WERI-Rb-1 (cell line): ENCODE measurements around the gene CASQ2.

Source experiments
- DNase-seq: peaks from one replicate; pipeline ENCODE4 v3.0.0-alpha.2; 2020
- H3K27ac ChIP-seq: fragments of 250-450 bp; sonication (Bioruptor Pico); 2 replicates; pipeline ENCODE4 v1.5.1; 2020; ENCODE audit warnings: mild to moderate bottlenecking, moderate library complexity
- H3K27me3 ChIP-seq: fragments of 250-450 bp; sonication (Bioruptor Pico); 2 replicates; pipeline ENCODE4 v1.5.1; 2021; ENCODE audit warnings: mild to moderate bottlenecking, low read depth, moderate library complexity; ENCODE audit not compliant: insufficient read depth, severe bottlenecking
- H3K36me3 ChIP-seq: fragments of 250-450 bp; sonication (Bioruptor Pico); 2 replicates; pipeline ENCODE4 v1.5.1; 2020; ENCODE audit warnings: mild to moderate bottlenecking, moderate library complexity
- H3K4me3 ChIP-seq: 2 replicates; pipeline ENCODE4 v1.5.1; 2011; ENCODE audit warnings: low read depth, mild to moderate bottlenecking, control low read depth, low read length
- H3K9me3 ChIP-seq: fragments of 250-450 bp; sonication (Bioruptor Pico); 2 replicates; pipeline ENCODE4 v1.5.1; 2021; ENCODE audit warnings: mild to moderate bottlenecking, moderate library complexity; ENCODE audit not compliant: severe bottlenecking
- TF ChIP-seq, protein P1 (sequence below): IDR thresholded peaks from 2 replicates; pipeline ENCODE4 v1.5.1; 2011; ENCODE audit warnings: low read depth, mild to moderate bottlenecking, control low read depth, inconsistent platforms, low read length

The CASQ2 gene

DNA sequence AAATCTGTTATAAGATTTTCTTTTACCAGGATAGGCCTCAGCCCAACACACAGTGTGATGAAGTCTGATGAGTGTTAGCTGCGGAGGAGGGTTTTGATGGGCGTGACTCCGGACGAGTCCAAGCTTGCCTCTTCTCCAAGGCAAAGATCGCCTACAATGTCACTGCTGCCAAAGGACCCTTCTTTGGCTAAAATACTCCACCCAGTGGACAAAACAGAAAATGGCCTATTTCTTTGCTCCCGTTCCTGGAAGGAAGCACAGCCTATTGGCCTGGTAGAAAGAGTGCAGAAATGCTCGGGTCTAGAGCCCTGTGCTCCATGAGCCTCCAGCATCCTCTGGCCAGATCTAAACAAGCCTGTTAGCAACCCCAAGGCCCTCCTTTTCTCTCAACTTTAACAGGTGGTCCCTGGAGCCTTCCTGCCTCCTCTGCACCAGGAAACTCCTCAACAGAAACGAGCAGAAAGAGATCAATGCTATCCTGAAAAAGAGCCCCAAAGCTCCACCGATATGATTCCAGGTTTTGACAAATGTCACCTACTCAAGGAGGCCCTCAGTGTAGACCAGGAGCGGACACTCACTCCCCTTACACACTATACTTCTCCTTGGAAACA, 3.4 kb upstream of the CASQ2 start:
- no peaks in the 10 kb centered on the region for H3K9me3 ChIP-seq
- H3K27me3 ChIP-seq = no peaks in the 10 kb centered on the region
- TF ChIP-seq, protein P1, sequence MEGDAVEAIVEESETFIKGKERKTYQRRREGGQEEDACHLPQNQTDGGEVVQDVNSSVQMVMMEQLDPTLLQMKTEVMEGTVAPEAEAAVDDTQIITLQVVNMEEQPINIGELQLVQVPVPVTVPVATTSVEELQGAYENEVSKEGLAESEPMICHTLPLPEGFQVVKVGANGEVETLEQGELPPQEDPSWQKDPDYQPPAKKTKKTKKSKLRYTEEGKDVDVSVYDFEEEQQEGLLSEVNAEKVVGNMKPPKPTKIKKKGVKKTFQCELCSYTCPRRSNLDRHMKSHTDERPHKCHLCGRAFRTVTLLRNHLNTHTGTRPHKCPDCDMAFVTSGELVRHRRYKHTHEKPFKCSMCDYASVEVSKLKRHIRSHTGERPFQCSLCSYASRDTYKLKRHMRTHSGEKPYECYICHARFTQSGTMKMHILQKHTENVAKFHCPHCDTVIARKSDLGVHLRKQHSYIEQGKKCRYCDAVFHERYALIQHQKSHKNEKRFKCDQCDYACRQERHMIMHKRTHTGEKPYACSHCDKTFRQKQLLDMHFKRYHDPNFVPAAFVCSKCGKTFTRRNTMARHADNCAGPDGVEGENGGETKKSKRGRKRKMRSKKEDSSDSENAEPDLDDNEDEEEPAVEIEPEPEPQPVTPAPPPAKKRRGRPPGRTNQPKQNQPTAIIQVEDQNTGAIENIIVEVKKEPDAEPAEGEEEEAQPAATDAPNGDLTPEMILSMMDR = peak; percentile 67
- H3K27ac ChIP-seq = peak overlapping the region; percentile 15
- DNase-seq = peak; percentile 79
- no peaks in the 10 kb centered on the region for H3K36me3 ChIP-seq
- H3K4me3 ChIP-seq = no peak overlapping the region

- Histone ChIP-seq H3K4me3 (no peak overlapping the region), H3K27me3 (no peaks in the 10 kb centered on the region), H3K27ac (peak overlapping the region; percentile 15), H3K36me3 (no peaks in the 10 kb centered on the region), H3K9me3 (no peaks in the 10 kb centered on the region)
- peak; percentile 21 for DNase-seq
- TF ChIP-seq, protein P1 = no peak
Measured at GRCh38 chr1:115771094-115771846, 2.8 kb upstream of the CASQ2 start.

GRCh38 chr1:115767403-115767802, 1.1 kb downstream of the CASQ2 start:
- TF ChIP-seq, protein P1 = no peak
- no peak for DNase-seq
- H3K27ac ChIP-seq = no peak overlapping the region
- H3K27me3 ChIP-seq = no peaks in the 10 kb centered on the region
- H3K36me3 ChIP-seq = no peaks in the 10 kb centered on the region
- no peaks in the 10 kb centered on the region for H3K9me3 ChIP-seq
- no peak overlapping the region for H3K4me3 ChIP-seq

DNA sequence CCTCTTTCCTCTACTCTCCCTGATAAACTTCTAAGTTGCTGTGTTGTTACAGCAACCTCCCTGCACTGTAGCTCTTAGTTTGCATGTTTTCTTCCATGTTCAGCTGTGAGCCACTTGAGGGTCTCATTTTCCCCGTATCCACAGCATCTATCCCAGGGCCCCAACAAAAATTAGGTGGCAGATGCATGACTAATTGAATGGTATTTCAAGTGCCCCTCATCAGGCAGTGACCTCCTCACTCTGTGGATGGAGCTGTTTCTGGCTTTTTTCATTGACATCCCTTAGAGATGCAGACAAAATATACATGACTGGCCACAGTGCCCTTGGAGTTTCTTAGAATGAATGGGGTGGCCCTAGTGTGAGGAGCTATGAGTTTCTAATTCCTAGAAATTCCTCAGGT, 3.4 kb downstream of the CASQ2 start:
- Histone ChIP-seq H3K27me3 (no peaks in the 10 kb centered on the region), H3K4me3 (no peak overlapping the region), H3K27ac (no peak overlapping the region), H3K9me3 (no peaks in the 10 kb centered on the region), H3K36me3 (no peaks in the 10 kb centered on the region)
- TF ChIP-seq, protein P1 = no peak
- no peak for DNase-seq

DNA sequence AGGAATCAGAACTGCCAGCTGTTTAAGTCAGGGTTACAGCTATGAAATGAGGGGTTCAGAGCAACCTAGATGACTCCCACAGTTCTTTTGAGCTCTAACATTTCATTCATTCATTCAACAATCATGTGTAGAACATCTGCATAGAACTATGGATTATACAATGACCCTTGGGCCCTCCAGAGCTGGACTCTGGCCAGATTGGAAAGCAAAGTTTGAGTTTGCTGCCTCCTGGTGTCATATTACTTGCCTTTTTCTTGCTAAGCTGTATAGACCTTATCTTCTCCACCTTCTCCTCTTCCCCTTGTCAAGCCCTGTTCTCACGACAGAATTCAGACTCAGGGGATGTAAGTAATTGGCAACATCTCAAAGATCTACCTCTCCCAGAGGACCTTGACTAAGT, 4.0 kb downstream of the CASQ2 start:
- no peak overlapping the region for H3K4me3 ChIP-seq
- peak; percentile 25 for DNase-seq
- H3K27me3 ChIP-seq = no peaks in the 10 kb centered on the region
- TF ChIP-seq, protein P1 = peak; percentile 53
- no peak overlapping the region for H3K27ac ChIP-seq
- no peaks in the 10 kb centered on the region for H3K9me3 ChIP-seq
- no peaks in the 10 kb centered on the region for H3K36me3 ChIP-seq
